Thyroid gland (tissue), 4 donors: ENCODE data around the gene L3MBTL4.

Experiments
- POLR2A ChIP-seq, 2 donors: fragments of 450-650 bp; IDR thresholded peaks; one replicate each; pipeline ENCODE4 v1.6.1; 2017; ENCODE audit warnings: antibody characterized with exemption in 2 of 2, mild to moderate bottlenecking in 2 of 2, moderate library complexity in 1 of 2
- TF ChIP-seq, protein P1 (sequence below), 6 experiments: fragments of 200-600 bp in 3 of 6; fragments of 450-650 bp in 3 of 6; sonication (generic) in 3 of 6; IDR thresholded peaks; one replicate each; pipeline ENCODE4 v1.5.1; 2016 to 2019; ENCODE audit warnings: antibody characterized with exemption in 6 of 6, mild to moderate bottlenecking in 2 of 6, inconsistent platforms in 1 of 6, moderate library complexity in 1 of 6

DNA sequence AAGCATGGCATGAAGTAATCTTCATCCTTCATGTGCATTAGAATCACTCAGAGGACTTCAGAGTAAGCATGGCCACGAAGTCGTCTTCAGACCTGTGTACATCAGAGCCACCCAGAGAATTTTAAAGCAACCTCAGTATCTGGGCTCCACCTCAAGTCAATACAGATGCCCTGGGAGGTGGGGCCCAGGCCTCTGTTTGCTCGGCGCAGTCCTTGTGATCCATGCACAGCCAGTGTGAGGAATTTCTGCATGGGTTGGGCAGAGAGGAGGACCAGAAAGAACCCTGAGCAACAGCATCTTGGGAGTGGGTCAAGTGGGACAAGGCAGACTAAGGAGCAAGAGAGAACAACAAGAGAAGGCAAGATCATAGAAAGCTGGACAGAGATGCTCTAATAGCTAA is 299.0 kb downstream of the L3MBTL4 start:
- no peak for TF ChIP-seq POLR2A (IDR thresholded peaks at IDR 0.05)
- TF ChIP-seq, protein P1, sequence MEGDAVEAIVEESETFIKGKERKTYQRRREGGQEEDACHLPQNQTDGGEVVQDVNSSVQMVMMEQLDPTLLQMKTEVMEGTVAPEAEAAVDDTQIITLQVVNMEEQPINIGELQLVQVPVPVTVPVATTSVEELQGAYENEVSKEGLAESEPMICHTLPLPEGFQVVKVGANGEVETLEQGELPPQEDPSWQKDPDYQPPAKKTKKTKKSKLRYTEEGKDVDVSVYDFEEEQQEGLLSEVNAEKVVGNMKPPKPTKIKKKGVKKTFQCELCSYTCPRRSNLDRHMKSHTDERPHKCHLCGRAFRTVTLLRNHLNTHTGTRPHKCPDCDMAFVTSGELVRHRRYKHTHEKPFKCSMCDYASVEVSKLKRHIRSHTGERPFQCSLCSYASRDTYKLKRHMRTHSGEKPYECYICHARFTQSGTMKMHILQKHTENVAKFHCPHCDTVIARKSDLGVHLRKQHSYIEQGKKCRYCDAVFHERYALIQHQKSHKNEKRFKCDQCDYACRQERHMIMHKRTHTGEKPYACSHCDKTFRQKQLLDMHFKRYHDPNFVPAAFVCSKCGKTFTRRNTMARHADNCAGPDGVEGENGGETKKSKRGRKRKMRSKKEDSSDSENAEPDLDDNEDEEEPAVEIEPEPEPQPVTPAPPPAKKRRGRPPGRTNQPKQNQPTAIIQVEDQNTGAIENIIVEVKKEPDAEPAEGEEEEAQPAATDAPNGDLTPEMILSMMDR (IDR thresholded peaks at IDR 0.05): no peak
